Posterior cingulate gyrus (tissue), 11 donors: ENCODE data around the gene PLA2G4A.
"Not testable (repeated sequence)": the region's sequence is repeated elsewhere in the genome, so short reads cannot be mapped to it uniquely, and the experiment has no call there.

Experiments used
- DNase-seq, 10 donors: peaks; one replicate each; pipeline versions ENCODE4 v3.0.0 to v3.0.0-alpha.2; 2020 to 2021; ENCODE audit warnings: mixed read lengths in 3 of 10
- intact Hi-C: fragments of 100-400 bp; cut with DNase I; formaldehyde crosslinking; loops from one replicate; pipeline ENCODE4 v1.15.1; 2023

PLA2G4A gene

GRCh38 chr1:186903374-186904136, 74.8 kb downstream of the PLA2G4A start:
- no peak for DNase-seq
- intact Hi-C loops: no loop called here

GRCh38 chr1:186904361-186904760, 75.6 kb downstream of the PLA2G4A start:
- intact Hi-C loops: no loop called here
- no peak for DNase-seq

- no peak for DNase-seq
- intact Hi-C loops: no loop called here
These were observed 76.8 kb downstream of the PLA2G4A start for GRCh38 chr1:186905561-186905960.

GRCh38 chr1:186915555-186915954, 86.8 kb downstream of the PLA2G4A start:
- DNase-seq: no peak
- intact Hi-C loops: no loop called here

GRCh38 chr1:186917106-186917786, 88.5 kb downstream of the PLA2G4A start:
- intact Hi-C loops: not testable (repeated sequence)

DNA sequence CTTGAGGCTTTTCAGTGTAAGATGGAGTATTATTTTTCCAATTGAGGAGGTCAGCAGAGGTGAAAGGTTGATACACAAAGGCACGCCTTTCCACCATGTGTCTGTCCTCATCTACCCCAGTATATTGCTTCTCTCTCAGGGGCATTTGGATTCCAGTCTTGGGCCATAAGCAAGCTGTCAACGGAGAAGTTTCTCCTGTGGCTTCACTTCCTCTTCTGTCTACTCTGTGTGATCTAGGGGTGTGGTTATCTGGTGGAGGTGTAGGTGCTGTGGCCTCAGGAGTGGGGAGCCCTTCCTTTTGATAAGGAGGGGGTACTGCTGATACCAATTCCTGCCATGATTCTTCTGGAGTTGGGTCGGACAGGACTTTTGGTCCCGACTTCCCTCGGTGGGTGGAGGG, 92.6 kb downstream of the PLA2G4A start:
- DNase-seq, intact Hi-C loops: not testable (repeated sequence)

More at GRCh38 chr1:186917106-186917786, 88.5 kb downstream of the PLA2G4A start:
- DNase-seq: peak in 1 of 10 donors; percentile 32

DNA sequence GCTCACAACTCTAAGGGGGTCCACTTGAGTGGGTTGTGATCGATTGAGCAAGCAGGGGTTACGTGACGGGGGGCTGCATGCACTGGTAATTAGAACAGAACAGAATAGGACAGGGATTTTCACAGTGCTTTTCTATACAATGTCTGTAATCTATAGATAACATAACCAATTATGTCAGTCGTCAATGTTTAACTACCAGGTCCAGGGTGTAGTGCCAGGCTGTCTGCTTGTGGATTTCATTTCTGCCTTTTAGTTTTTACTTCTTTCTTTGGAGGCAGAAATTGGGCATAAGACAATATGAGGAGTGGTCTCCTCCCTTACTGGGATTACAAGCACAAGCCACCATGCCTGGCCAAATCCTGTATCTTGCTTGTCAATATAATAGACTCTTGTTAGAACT, 94.1 kb downstream of the PLA2G4A start:
- intact Hi-C loops, DNase-seq: not testable (repeated sequence)

- intact Hi-C loops: no loop called here
- DNase-seq: no peak
These were observed 94.7 kb downstream of the PLA2G4A start for GRCh38 chr1:186923486-186923885.

GRCh38 chr1:186925881-186926669, 97.3 kb downstream of the PLA2G4A start:
- intact Hi-C loops: no loop called here
- DNase-seq: no peak

DNA sequence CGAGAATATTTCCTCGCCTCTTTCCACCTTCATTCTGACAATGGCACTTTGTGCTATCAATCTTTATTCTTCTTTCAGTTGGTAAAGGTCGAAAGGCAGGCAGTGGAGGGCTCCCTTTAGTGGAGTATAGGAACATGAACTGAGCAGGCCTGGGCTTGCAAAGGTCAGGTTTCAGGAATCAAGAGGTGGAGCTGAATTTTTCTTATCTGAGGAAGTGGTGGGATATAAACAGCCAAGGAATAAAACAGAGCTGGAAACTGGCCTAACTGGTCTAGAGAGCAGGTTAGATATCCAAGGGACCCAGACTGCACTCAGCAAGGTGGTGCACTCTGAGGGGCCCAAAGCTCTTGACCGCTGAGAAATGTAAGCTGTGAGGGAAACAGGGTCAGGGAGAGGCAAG, 99.1 kb downstream of the PLA2G4A start:
- intact Hi-C loops: no loop called here
- no peak for DNase-seq

GRCh38 chr1:186930238-186930637, 101.5 kb downstream of the PLA2G4A start:
- DNase-seq: no peak
- intact Hi-C loops: no loop called here

DNA sequence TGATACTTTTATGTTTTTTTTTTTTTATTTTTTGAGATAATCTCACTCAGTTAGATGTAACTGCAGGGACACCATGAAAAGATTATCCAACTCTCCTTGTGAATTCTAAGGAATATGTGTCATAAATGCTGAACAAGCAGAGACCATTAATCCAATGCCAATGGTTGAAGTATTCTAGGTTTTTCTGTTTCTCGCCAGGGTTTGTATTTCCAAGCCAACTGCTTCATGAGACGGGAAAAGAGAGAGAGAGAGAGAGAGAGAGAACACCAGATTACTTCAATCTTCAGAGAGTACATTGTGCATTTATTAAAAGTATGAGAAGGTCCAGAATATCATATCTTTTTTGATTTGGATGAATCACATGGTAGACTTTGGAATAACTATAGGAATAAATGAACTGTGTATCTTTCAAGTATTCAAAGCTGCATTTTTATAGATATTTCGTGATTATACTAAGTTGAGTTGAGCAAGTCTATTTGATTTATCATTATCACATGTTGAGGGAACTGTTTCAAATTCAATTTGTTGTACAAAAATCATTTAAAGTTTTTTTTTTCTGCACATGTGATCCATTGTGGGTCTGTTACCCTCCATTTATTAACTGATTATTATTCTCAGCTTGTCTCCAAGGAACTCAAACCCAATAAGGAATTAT, 108.4 kb downstream of the PLA2G4A start:
- DNase-seq: no peak
- intact Hi-C loops: no loop called here

DNA sequence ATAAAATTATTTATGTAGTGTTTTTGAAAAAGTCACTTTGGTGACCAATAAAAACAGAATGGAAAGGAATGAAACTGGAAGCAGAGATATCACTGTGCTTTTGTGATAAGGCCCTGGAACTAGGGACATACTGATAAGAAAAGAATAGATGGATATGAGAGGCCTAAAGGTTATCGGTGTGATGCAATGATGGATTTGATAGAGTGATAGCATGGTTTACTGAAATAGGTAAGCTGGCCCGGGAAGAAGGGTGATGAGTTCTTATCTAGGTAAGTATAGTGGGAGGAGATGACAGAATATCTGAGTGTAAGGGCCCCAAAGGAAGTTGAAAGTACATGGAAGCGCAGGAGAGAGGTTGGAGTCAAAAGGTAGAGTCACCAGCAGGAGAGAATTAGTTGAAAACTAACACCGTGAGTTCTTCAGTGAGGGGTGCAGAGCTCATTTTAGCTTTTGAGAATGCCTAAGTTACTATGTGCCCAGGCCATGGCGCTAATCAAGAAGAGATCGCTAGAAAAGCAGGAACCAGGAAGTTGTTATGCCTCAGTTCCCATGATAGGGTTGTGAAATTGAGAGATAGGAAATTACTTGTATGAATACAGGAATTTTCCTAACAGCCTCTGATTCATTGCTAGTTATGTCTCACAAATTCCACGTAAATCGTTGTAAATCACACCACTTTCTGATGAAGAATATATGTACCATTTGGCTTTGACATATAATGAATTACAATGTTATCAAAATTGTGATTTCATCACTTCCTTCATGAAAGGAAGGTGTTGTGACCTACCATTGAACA, 115.3 kb downstream of the PLA2G4A start:
- intact Hi-C loops: no loop called here
- no peak for DNase-seq

DNA sequence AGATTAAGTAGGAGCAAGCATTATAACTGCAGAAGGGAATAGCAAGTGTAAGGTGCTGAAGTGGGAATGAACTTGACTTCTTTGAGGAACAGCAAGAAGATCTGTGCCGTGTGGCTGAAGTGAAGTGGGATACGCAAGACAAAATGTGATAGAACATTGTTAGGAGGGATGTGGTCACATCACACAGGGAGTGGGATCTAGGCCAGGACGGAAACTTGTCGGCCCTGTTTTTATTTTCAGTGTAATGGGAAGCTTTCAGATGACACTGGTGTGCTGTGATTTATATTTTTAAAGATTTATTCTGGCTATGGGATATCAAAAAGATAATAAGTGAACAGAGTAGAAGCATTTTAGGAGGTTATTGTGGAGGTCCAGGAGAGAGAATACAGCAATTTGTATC, 116.4 kb downstream of the PLA2G4A start:
- intact Hi-C loops: no loop called here

GRCh38 chr1:186948535-186948934, 119.8 kb downstream of the PLA2G4A start:
- no peak for DNase-seq
- intact Hi-C loops: no loop called here

More for the DNA sequence above, 116.4 kb downstream of the PLA2G4A start:
- no peak for DNase-seq

- intact Hi-C loops: no loop called here
- DNase-seq: no peak
These were observed 120.4 kb downstream of the PLA2G4A start for GRCh38 chr1:186949173-186949572.

DNA sequence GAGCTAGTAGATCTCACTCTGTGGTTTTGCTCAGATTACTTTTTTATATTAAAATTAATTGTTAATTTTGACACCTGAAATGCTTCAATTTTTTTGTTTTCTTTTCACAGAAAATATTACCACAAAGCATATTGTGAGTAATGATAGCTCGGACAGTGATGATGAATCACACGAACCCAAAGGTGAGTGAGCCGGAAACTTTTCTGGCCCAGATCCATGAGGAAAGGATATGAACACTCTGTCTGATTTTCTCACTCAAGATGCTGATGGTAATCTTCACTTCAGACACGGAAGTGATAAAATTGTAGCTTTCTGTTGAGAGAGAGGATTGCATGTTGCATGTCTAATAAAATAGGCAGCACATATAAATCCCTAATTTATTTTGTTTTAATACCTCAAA, 121.8 kb downstream of the PLA2G4A start:
- intact Hi-C loops: no loop called here
- DNase-seq: no peak

GRCh38 chr1:186953876-186954275, 125.1 kb downstream of the PLA2G4A start:
- no peak for DNase-seq
- intact Hi-C loops: no loop called here

GRCh38 chr1:186957314-186957713, 128.6 kb downstream of the PLA2G4A start:
- intact Hi-C loops: no loop called here
- DNase-seq: no peak

DNA sequence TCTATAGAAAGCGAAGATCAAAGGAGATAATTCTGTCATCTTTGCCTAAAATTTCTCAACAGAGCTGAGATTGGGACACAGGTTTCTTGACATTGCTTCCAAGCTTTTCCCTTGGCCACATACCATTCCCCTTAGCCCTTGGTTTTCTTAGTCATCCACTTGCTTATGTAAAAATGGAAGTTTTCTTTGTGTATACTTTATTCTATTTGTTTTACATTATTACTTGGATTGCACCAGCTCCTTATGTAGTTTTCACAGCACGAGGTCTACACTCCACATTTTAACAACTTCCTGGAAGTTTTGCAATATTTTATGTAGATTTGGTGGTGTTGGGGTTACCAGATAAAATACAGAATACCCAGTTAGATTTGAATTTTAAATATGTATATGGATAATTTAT, 129.8 kb downstream of the PLA2G4A start:
- no peak for DNase-seq
- intact Hi-C loops: no loop called here
